ENCODE results near the gene BCL2.

Gene BCL2

GRCh38 chr18:63356272-63356896, 36.8 kb upstream of the BCL2 start:
- peaks cover 80% of the 10 kb centered on the region for H3K36me3 ChIP-seq (ENCODE audit: insufficient read depth, low read length)

GRCh38 chr18:63350230-63350629, 30.7 kb upstream of the BCL2 start:
- peaks cover 97% of the 10 kb centered on the region for H3K36me3 ChIP-seq (ENCODE audit: insufficient read depth, low read length)
- DNase-seq (ENCODE audit: low read depth, low spot score), result no peak
- TF ChIP-seq EZH2 (IDR thresholded peaks at IDR 0.05) (no peak), FOXP2 (optimal IDR thresholded peaks at IDR 0.05; ENCODE audit: control extremely low read depth, extremely low read length, insufficient read depth) (no peak), POLR2AphosphoS5 (IDR thresholded peaks at IDR 0.05; ENCODE audit: borderline replicate concordance, low read depth, low read length) (no peak)
- no peak overlapping the region for H3K9ac ChIP-seq (ENCODE audit: insufficient read length)
- no peak overlapping the region for H3K4me3 ChIP-seq
- no peaks in the 10 kb centered on the region for H3K9me3 ChIP-seq (ENCODE audit: low read depth, low read length)
- no peak overlapping the region for H3K27ac ChIP-seq

More at GRCh38 chr18:63356272-63356896, 36.8 kb upstream of the BCL2 start:
- Histone ChIP-seq H3K27ac (no peak overlapping the region), H3K9ac (ENCODE audit: insufficient read length) (no peak overlapping the region), H3K4me3 (no peak overlapping the region), H3K9me3 (ENCODE audit: low read depth, low read length) (no peaks in the 10 kb centered on the region)
- no peak for TF ChIP-seq FOXP2 (optimal IDR thresholded peaks at IDR 0.05; ENCODE audit: control extremely low read depth, extremely low read length, insufficient read depth)
- TF ChIP-seq EZH2 (IDR thresholded peaks at IDR 0.05), result no peak
- TF ChIP-seq POLR2AphosphoS5 (IDR thresholded peaks at IDR 0.05; ENCODE audit: borderline replicate concordance, low read depth, low read length), result no peak
- DNase-seq (ENCODE audit: low read depth, low spot score), result no peak

GRCh38 chr18:63348508-63349136, 29.1 kb upstream of the BCL2 start:
- TF ChIP-seq EZH2 (IDR thresholded peaks at IDR 0.05) (no peak), FOXP2 (optimal IDR thresholded peaks at IDR 0.05; ENCODE audit: control extremely low read depth, extremely low read length, insufficient read depth) (no peak), POLR2AphosphoS5 (IDR thresholded peaks at IDR 0.05; ENCODE audit: borderline replicate concordance, low read depth, low read length) (no peak)
- no peak overlapping the region for H3K9ac ChIP-seq (ENCODE audit: insufficient read length)
- no peak for DNase-seq (ENCODE audit: low read depth, low spot score)
- H3K36me3 ChIP-seq (ENCODE audit: insufficient read depth, low read length), result peaks cover 97% of the 10 kb centered on the region
- no peak overlapping the region for H3K27ac ChIP-seq
- H3K4me3 ChIP-seq, result no peak overlapping the region
- H3K9me3 ChIP-seq (ENCODE audit: low read depth, low read length), result no peaks in the 10 kb centered on the region

GRCh38 chr18:63346480-63347183, 27.1 kb upstream of the BCL2 start:
- Histone ChIP-seq H3K9ac (ENCODE audit: insufficient read length) (no peak overlapping the region), H3K9me3 (ENCODE audit: low read depth, low read length) (no peaks in the 10 kb centered on the region), H3K27ac (0 out of 2 replicates have a peak overlapping the region, but pooled peaks have one; percentile 19), H3K4me3 (no peak overlapping the region), H3K36me3 (ENCODE audit: insufficient read depth, low read length) (peaks cover 92% of the 10 kb centered on the region)
- no peak for DNase-seq (ENCODE audit: low read depth, low spot score)
- TF ChIP-seq FOXP2 (optimal IDR thresholded peaks at IDR 0.05; ENCODE audit: control extremely low read depth, extremely low read length, insufficient read depth) (no peak), EZH2 (IDR thresholded peaks at IDR 0.05) (no peak), POLR2AphosphoS5 (IDR thresholded peaks at IDR 0.05; ENCODE audit: borderline replicate concordance, low read depth, low read length) (no peak)

GRCh38 chr18:63346031-63346430, 26.5 kb upstream of the BCL2 start:
- no peak for DNase-seq (ENCODE audit: low read depth, low spot score)
- Histone ChIP-seq H3K9me3 (ENCODE audit: low read depth, low read length) (no peaks in the 10 kb centered on the region), H3K9ac (ENCODE audit: insufficient read length) (no peak overlapping the region), H3K4me3 (no peak overlapping the region), H3K36me3 (ENCODE audit: insufficient read depth, low read length) (peaks cover 93% of the 10 kb centered on the region), H3K27ac (no peak overlapping the region)
- TF ChIP-seq POLR2AphosphoS5 (IDR thresholded peaks at IDR 0.05; ENCODE audit: borderline replicate concordance, low read depth, low read length) (no peak), FOXP2 (optimal IDR thresholded peaks at IDR 0.05; ENCODE audit: control extremely low read depth, extremely low read length, insufficient read depth) (no peak), EZH2 (IDR thresholded peaks at IDR 0.05) (no peak)

GRCh38 chr18:63344918-63345317, 25.3 kb upstream of the BCL2 start:
- TF ChIP-seq POLR2AphosphoS5 (IDR thresholded peaks at IDR 0.05; ENCODE audit: borderline replicate concordance, low read depth, low read length), result no peak
- Histone ChIP-seq H3K9me3 (ENCODE audit: low read depth, low read length) (no peaks in the 10 kb centered on the region), H3K4me3 (no peak overlapping the region), H3K9ac (ENCODE audit: insufficient read length) (no peak overlapping the region), H3K36me3 (ENCODE audit: insufficient read depth, low read length) (peaks cover 93% of the 10 kb centered on the region), H3K27ac (peak overlapping the region; percentile 36; the same call in 1 of the 2 replicates)
- no peak for DNase-seq (ENCODE audit: low read depth, low spot score)

DNA sequence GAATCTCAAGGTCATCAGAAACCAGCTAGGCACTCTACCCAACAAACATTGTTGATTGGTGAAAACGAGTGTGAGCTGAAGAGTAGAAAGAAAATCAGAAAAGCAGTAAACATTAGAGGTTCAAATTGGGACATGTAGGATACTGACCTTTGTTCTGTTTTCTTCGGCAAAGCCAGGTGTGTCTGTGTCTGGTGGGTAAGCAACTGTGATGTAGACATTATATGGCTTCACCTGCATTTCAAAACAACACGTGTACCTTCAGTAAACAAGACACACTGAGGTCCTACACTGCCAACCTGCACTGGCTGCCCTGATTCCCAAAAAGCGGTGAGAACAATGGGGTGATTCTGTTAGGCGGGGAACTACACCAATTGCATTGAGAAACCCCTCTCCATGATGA, 24.7 kb upstream of the BCL2 start:
- no peak for DNase-seq (ENCODE audit: low read depth, low spot score)
- no peak for TF ChIP-seq POLR2AphosphoS5 (IDR thresholded peaks at IDR 0.05; ENCODE audit: borderline replicate concordance, low read depth, low read length)
- no peak for TF ChIP-seq EZH2 (IDR thresholded peaks at IDR 0.05)
- no peak for TF ChIP-seq FOXP2 (optimal IDR thresholded peaks at IDR 0.05; ENCODE audit: control extremely low read depth, extremely low read length, insufficient read depth)
- H3K9ac ChIP-seq (ENCODE audit: insufficient read length), result no peak overlapping the region
- no peak overlapping the region for H3K4me3 ChIP-seq
- H3K36me3 ChIP-seq (ENCODE audit: insufficient read depth, low read length), result peaks cover 92% of the 10 kb centered on the region
- H3K9me3 ChIP-seq (ENCODE audit: low read depth, low read length), result no peaks in the 10 kb centered on the region
- 0 out of 2 replicates have a peak overlapping the region, but pooled peaks have one; percentile 19 for H3K27ac ChIP-seq

- peaks cover 94% of the 10 kb centered on the region for H3K36me3 ChIP-seq (ENCODE audit: insufficient read depth, low read length)
- H3K27ac ChIP-seq, result 0 out of 2 replicates have a peak overlapping the region, but pooled peaks have one; percentile 36
- no peak for TF ChIP-seq FOXP2 (optimal IDR thresholded peaks at IDR 0.05; ENCODE audit: control extremely low read depth, extremely low read length, insufficient read depth)
- no peak for TF ChIP-seq EZH2 (IDR thresholded peaks at IDR 0.05)
- TF ChIP-seq POLR2AphosphoS5 (IDR thresholded peaks at IDR 0.05; ENCODE audit: borderline replicate concordance, low read depth, low read length), result no peak
- no peak for DNase-seq (ENCODE audit: low read depth, low spot score)
- H3K4me3 ChIP-seq, result no peak overlapping the region
- no peak overlapping the region for H3K9ac ChIP-seq (ENCODE audit: insufficient read length)
- no peaks in the 10 kb centered on the region for H3K9me3 ChIP-seq (ENCODE audit: low read depth, low read length)
Measured at GRCh38 chr18:63342206-63342605, 22.6 kb upstream of the BCL2 start.

Data from SK-N-MC (cell line).